GM08714 (cell line): ENCODE results near the gene PTPRCAP.

Experiments used
- H3K4me3 ChIP-seq: fragments of 200-500 bp; sonication (Bioruptor generic); 2 replicates; pipeline ENCODE4 v1.5.1; 2014; ENCODE audit warnings: mild to moderate bottlenecking, low read length, inconsistent platforms
- ZNF274 ChIP-seq: IDR thresholded peaks from 2 replicates; pipeline ENCODE4 v1.6.1; 2012; ENCODE audit warnings: mild to moderate bottlenecking, low read depth, low read length

PTPRCAP gene

GRCh38 chr11:67429038-67429668 lies 8.3 kb downstream of the PTPRCAP start:
- TF ChIP-seq ZNF274, result no peak
- peak overlapping the region; percentile 93 for H3K4me3 ChIP-seq

GRCh38 chr11:67428052-67429001 lies 9.2 kb downstream of the PTPRCAP start, which contains the start of gene RPS6KB2:
RPS6KB2 (plus strand) TSS chr11:67428494; CDS start chr11:67428546, 52 bp downstream.
- no peak for TF ChIP-seq ZNF274
- H3K4me3 ChIP-seq, result peak within 1 kb of the TSS; percentile 93

DNA sequence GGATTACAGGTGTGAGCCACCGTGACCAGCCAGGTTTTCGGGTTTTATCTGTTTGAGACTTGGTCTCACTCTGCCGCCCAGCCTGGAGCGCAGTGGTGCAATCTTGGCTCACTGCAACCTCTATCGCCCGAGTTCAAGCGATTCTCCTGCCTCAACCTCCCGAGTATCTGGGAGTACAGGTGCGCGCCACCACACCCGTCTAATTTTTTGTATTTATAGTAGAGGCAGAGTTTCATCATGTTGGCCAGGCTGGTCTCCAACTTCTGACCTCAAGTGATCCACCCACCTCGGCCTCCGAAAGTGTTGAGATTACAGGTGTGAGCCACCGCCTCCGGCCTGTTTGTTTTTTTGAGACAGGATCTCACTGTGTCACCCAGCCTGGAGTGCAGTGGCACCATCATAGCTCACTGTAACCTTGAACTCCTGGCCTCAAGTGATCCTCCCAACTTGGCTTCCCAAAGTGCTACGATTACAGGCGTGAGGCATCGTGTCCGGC lies 10.1 kb downstream of the PTPRCAP start:
- peak overlapping the region; percentile 93; the same call in 1 of the 2 replicates for H3K4me3 ChIP-seq

- H3K4me3 ChIP-seq, result no peak overlapping the region
- no peak for TF ChIP-seq ZNF274
Measured at GRCh38 chr11:67423891-67424613, 13.4 kb downstream of the PTPRCAP start.

DNA sequence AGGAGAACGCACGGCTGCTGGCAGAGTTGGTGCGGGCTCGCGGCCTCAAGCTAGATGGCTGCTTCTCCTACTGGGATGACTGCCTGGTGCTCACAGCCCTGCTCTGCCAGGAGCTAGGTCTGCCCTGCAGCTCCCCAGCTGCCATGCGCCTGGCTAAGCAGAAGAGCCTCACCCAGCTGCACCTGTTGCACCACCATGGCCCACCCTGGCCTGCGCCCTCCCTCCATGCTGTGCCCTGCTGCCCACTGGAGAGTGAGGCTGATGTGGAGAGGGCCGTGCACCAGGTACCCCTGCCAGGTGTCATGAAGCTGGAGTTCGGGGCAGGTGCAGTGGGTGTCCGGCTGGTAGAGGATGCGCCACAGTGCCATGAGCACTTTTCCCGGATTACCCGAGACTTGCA lies 14.0 kb downstream of the PTPRCAP start:
- TF ChIP-seq ZNF274, result no peak
- H3K4me3 ChIP-seq, result no peak overlapping the region

GRCh38 chr11:67422891-67423290 lies 14.6 kb downstream of the PTPRCAP start:
- no peak for TF ChIP-seq ZNF274
- H3K4me3 ChIP-seq, result no peak overlapping the region

DNA sequence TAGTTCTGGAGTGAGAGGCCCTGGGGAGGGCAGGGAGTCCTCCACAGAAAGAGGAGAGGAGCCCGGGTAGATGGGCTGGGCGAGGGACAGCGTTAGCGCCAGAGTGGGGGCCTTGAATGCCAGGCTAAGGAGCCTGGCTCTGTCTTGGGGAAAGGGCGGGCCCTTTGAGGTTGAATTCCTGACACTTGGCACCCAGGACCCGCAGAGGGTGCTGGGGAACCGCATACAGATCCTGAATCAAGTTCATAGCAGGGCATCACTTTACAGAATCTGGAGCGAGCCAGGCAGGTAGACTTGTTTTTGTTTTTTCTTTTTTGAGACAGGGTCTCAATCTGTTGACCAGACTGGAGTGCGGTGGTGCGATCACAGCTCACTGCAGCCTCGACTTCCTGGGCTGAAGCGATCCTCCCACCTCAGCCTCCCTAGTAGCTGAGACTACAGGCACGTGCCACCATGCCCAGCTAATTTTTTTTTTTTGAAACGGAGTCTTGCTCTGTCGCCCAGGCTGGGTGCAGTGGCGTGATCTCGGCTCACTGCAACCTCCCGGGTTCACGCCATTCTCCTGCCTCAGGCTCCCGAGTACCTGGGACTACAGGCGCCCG lies 16.0 kb downstream of the PTPRCAP start:
- no peak overlapping the region for H3K4me3 ChIP-seq
- no peak for TF ChIP-seq ZNF274

GRCh38 chr11:67420646-67421429 lies 16.6 kb downstream of the PTPRCAP start:
- no peak for TF ChIP-seq ZNF274
- H3K4me3 ChIP-seq, result peak overlapping the region; percentile 66; the same call in 1 of the 2 replicates

DNA sequence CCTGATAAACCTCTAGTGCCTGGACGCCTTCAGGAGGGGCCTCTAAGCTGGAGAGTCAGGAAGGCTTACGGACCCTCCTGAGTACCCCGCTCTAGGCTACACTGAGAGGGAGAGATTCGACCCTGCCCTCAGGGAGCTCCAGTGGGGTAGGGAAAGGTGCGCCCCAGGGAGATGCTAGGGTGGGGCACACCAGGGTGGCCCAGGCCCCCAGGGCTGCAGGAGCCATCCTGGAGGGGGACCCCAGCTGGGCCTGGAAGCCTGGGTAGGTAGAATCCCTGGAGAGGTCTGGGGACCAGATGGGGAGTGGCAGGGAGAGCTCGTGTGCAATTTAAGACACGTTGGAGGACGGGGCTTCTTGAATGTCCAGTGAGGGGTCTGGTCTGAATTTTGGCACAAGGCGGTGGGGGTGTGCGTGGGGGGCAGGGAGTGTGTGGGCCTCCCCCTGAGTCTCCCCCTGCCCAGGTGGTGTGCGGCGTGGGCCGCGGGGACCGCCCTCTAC lies 17.3 kb downstream of the PTPRCAP start:
- H3K4me3 ChIP-seq, result peak overlapping the region; percentile 66; the same call in 1 of the 2 replicates
- TF ChIP-seq ZNF274, result no peak

GRCh38 chr11:67419325-67420049 lies 18.0 kb downstream of the PTPRCAP start:
- no peak for TF ChIP-seq ZNF274
- H3K4me3 ChIP-seq, result no peak overlapping the region

- TF ChIP-seq ZNF274, result no peak
- H3K4me3 ChIP-seq, result no peak overlapping the region
Measured at GRCh38 chr11:67418476-67419281, 18.8 kb downstream of the PTPRCAP start.
